ENCODE data around the gene CDKN1C. TPM values are rescaled to one million over a fixed set of nuclear protein-coding genes. Genes with fewer than 3 reads are reported as not detected.
A peak's percentile ranks its signal among the peaks of the same experiment; 100 is the strongest.

CDKN1C gene
- total RNA-seq, 1 experiment from 2014 or later: 12.9 TPM

DNA sequence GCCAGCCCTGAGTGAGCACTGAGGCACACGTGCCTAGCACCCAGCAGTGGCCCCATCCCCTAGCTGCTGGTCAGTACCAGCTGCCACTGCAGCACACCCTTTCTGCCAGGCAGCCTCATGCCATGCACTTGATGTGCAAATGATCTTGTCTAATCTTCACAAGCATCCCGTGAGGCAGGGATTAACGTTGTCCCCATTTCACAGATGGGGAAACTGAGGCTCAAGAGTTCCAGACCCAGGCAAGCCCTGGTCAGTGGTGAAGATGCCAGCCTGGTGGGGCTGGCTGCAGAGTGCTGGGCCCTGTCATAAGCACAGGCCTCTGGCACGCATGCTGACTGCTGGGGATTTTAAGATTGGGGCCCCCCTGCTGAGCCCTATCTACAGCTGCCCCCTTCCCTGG lies 8.4 kb upstream of the CDKN1C start:
- intact Hi-C loops (cut with micrococcal nuclease): no loop called here
- no peak for DNase-seq
- ChIA-PET POLR2A (ENCODE audit: unreplicated experiment) (no interaction called here), CTCF (no interaction called here)
- ATAC-seq: no peak
- no peak for TF ChIP-seq CTCF (conservative IDR thresholded peaks at IDR 0.05; ENCODE audit: low read depth, low read length)
- no peak for TF ChIP-seq EZH2phosphoT487 (IDR thresholded peaks at IDR 0.05; ENCODE audit: borderline replicate concordance, low read length)
- no peak for TF ChIP-seq EZH2 (IDR thresholded peaks at IDR 0.05; ENCODE audit: low read length, unreplicated experiment)
- no TSS peak for BruUV-seq (replicated peaks)
- no peaks in the 10 kb centered on the region for H3F3A ChIP-seq (ENCODE audit: low read length, unreplicated experiment)
- peaks cover 37% of the 10 kb centered on the region for H3K4me1 ChIP-seq (ENCODE audit: insufficient read depth, low read length)
- no peaks in the 10 kb centered on the region for H3K79me2 ChIP-seq (ENCODE audit: low read length)
- no peaks in the 10 kb centered on the region for H3K9me2 ChIP-seq (replicated peaks; ENCODE audit: low read length)
- no peaks in the 10 kb centered on the region for H3K9me3 ChIP-seq (ENCODE audit: low read length)
- no peak overlapping the region for H3K4me2 ChIP-seq (ENCODE audit: low read length)
- no peaks in the 10 kb centered on the region for H3K27me3 ChIP-seq (ENCODE audit: low read length)
- H4K20me1 ChIP-seq (ENCODE audit: low read length): no peaks in the 10 kb centered on the region
- no peaks in the 10 kb centered on the region for H3K36me3 ChIP-seq (ENCODE audit: low read depth, low read length)
- H3K9ac ChIP-seq (ENCODE audit: low read length): no peak overlapping the region
- H3K27ac ChIP-seq (ENCODE audit: low read length): no peak overlapping the region
- H2AFZ ChIP-seq (ENCODE audit: low read length): no peak overlapping the region
- H3K4me3 ChIP-seq (ENCODE audit: low read length): no peak overlapping the region

DNA sequence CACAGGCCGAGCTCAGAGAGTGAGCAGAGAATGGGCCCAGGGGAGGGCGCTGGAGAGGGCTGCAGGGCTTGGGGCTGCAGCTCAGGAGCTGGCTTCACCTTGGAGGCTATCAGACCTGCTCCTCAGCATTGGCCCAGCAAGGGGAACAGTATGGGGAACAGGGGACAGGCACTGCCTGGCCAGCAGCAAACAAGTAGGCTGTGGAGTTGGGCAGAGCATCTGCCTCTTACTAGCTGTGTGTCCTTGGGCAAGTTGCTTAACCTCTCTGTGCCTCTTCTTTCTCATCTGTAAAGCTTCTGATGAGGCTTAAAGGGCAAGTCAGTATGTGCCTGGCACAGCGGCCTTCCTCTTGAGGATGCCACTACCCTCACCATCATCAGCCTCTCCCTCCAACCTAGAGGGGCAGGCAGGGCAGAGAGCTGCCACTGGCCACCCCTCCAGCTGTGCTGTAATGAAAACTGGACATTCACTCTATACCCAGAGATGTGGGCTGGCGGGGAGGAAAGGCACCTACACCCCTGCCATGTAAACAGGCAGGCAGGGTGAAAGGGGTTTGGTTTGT lies 7.5 kb upstream of the CDKN1C start:
- H3K4me2 ChIP-seq (ENCODE audit: low read length): peak overlapping the region; percentile 87
- no peaks in the 10 kb centered on the region for H3K27me3 ChIP-seq (ENCODE audit: low read length)
- no peaks in the 10 kb centered on the region for H3F3A ChIP-seq (ENCODE audit: low read length, unreplicated experiment)
- no peaks in the 10 kb centered on the region for H3K79me2 ChIP-seq (ENCODE audit: low read length)
- H3K4me1 ChIP-seq (ENCODE audit: insufficient read depth, low read length): peaks cover 28% of the 10 kb centered on the region
- ATAC-seq (peak; percentile 16), DNase-seq (peak; percentile 44)
- no peaks in the 10 kb centered on the region for H3K9me2 ChIP-seq (replicated peaks; ENCODE audit: low read length)
- H4K20me1 ChIP-seq (ENCODE audit: low read length): no peaks in the 10 kb centered on the region
- H3K9ac ChIP-seq (ENCODE audit: low read length): peak overlapping the region; percentile 68
- peak overlapping the region; percentile 52 for H3K27ac ChIP-seq (ENCODE audit: low read length)
- intact Hi-C loops (cut with micrococcal nuclease): loop anchor here (1.0 kb wide), 1 partner anchor 37 kb away; no protein-coding TSS in a partner anchor
- peak overlapping the region; percentile 94 for H2AFZ ChIP-seq (ENCODE audit: low read length)
- H3K9me3 ChIP-seq (ENCODE audit: low read length): no peaks in the 10 kb centered on the region
- H3K4me3 ChIP-seq (ENCODE audit: low read length): peak overlapping the region; percentile 63
- ChIA-PET POLR2A (ENCODE audit: unreplicated experiment) (interaction anchor here (1.0 kb wide), 1 partner anchor 37 kb away, joined by 3 read pairs; the partner anchor contains the start of gene PHLDA2), CTCF (interaction anchor here (0.6 to 3.4 kb wide), 5 partner anchors 39 to 588 kb away, joined by 3 to 40 read pairs (median 5); no protein-coding TSS in a partner anchor)
- TF ChIP-seq CTCF (conservative IDR thresholded peaks at IDR 0.05; ENCODE audit: low read depth, low read length) (peak; percentile 44), EZH2 (IDR thresholded peaks at IDR 0.05; ENCODE audit: low read length, unreplicated experiment) (no peak), EZH2phosphoT487 (IDR thresholded peaks at IDR 0.05; ENCODE audit: borderline replicate concordance, low read length) (no peak)
- H3K36me3 ChIP-seq (ENCODE audit: low read depth, low read length): no peaks in the 10 kb centered on the region
- TSS peak; percentile 25 for BruUV-seq (replicated peaks)
